Stomach (tissue), 4 donors: ENCODE results near the gene SLC35B2.

Experiments used
- POLR2A ChIP-seq, 4 donors: fragments of 450-650 bp; IDR thresholded peaks; one replicate each; pipeline ENCODE4 v1.6.1; 2016; ENCODE audit warnings: antibody characterized with exemption in 4 of 4, control low read depth in 2 of 4, mild to moderate bottlenecking in 1 of 4, moderate library complexity in 1 of 4
- POLR2AphosphoS5 ChIP-seq, 3 donors: sonication (generic); formaldehyde crosslinking; IDR thresholded peaks; one replicate each; pipeline ENCODE4 v1.6.1; 2016; ENCODE audit warnings: antibody characterized with exemption in 3 of 3
- TF ChIP-seq, protein P1 (sequence below), 7 experiments: fragments of 450-650 bp in 4 of 7; fragments of 200-600 bp in 3 of 7; sonication (generic) in 3 of 7; IDR thresholded peaks; one replicate each; pipeline ENCODE4 v1.5.1; 2016 to 2019; ENCODE audit warnings: antibody characterized with exemption in 7 of 7, control low read depth in 2 of 7, mild to moderate bottlenecking in 1 of 7

DNA sequence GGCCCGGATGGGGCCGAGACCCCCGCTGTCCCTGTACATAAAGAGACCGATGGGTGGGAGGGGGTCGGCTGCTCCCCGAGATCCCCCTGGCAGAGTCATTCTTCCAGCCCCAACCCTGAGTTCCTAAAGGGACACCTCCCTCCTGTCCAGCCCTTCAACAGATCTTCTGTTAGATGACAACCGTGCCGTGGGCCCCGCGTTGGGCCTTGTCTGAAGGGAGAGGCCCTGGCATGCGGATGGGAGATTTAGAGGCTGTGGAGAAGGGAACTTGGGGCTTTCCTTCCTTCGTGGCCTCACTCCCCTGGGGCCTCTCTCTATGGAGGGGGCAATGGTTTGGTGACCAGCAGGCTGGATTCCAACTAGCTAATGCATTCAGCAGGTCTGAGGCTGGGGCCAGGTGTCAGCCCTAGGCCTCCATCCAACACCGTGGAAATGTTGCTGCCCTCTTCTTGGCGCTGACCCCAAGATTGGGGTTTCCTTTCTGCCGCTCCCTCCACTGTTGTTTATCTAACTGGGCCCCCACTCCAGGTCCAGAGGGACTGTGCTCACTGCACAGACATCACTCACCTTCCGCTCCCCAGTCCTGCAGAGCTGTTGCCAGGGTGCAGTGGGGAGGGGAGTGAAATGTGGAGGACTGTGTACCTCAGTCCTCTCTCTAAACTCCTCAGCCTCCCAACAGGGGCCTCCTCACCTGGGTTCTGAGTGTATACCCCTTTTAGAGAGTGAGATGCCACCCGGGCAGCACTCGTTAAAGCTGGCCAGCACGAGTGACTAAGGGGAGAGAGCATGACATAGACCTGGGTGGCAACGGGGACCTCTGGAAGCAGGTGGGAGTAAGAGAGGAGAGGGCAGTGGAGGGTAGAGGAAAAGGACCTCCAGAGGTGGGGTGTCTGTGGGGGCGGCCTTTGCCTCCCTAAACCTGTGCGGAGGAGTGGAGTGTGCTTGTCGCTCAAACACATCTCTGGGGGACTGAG is 19.6 kb upstream of the SLC35B2 start:
- TF ChIP-seq, protein P1, sequence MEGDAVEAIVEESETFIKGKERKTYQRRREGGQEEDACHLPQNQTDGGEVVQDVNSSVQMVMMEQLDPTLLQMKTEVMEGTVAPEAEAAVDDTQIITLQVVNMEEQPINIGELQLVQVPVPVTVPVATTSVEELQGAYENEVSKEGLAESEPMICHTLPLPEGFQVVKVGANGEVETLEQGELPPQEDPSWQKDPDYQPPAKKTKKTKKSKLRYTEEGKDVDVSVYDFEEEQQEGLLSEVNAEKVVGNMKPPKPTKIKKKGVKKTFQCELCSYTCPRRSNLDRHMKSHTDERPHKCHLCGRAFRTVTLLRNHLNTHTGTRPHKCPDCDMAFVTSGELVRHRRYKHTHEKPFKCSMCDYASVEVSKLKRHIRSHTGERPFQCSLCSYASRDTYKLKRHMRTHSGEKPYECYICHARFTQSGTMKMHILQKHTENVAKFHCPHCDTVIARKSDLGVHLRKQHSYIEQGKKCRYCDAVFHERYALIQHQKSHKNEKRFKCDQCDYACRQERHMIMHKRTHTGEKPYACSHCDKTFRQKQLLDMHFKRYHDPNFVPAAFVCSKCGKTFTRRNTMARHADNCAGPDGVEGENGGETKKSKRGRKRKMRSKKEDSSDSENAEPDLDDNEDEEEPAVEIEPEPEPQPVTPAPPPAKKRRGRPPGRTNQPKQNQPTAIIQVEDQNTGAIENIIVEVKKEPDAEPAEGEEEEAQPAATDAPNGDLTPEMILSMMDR (IDR thresholded peaks at IDR 0.05): no peak
- no peak for TF ChIP-seq POLR2AphosphoS5 (IDR thresholded peaks at IDR 0.05)
- TF ChIP-seq POLR2A (IDR thresholded peaks at IDR 0.05): no peak
